GM18505 (cell line): ENCODE results near the gene FBXL20.

ENCODE experiments used
- ATAC-seq: cut with Tn5 transposase; IDR thresholded peaks from one replicate; pipeline ENCODE4 v1.9.1; 2021; ENCODE audit not compliant: unreplicated experiment
- POLR2A ChIP-seq: IDR thresholded peaks from 4 replicates; pipeline ENCODE4 v1.6.1; 2011; ENCODE audit warnings: borderline replicate concordance; ENCODE audit not compliant: insufficient read depth, insufficient read length; ENCODE audit errors: extremely low read depth

Gene FBXL20

GRCh38 chr17:39225308-39225958, 176.0 kb downstream of the FBXL20 start, which contains the start of gene STAC2:
STAC2 (minus strand) TSS chr17:39225945; CDS start chr17:39225502, 443 bp downstream.
- no peak for ATAC-seq
- TF ChIP-seq POLR2A = no peak

DNA sequence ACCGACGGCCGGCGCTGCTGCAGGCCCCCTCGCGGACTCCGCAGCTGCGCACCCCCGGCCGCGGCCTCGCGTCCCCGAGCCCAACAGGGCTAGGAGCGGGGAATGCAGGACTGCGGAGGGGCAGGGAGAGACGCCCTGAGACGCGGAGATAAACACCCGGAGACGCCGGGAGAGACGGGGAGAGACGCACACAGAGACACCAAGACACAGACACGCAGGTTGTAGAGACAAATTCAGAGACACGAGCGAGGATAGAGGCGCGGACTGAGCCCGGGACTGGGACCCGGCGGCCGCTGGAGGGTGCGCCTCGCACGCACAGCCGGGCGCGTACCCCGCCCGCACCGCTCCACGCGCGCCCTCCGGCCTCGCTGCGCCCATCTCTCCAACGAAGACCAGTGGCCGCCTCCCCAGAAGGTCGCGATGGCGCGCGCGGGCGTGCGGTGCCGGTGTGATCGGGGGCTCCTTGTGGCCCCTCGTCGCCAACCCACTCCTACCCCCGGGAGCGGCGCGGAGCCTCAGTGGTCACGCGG, 176.6 kb downstream of the FBXL20 start:
- TF ChIP-seq POLR2A = no peak
- no peak for ATAC-seq

- no peak for ATAC-seq
- no peak for TF ChIP-seq POLR2A
Observed at GRCh38 chr17:39223907-39224777, 177.3 kb downstream of the FBXL20 start.

- TF ChIP-seq POLR2A = no peak
- ATAC-seq = no peak
Observed at GRCh38 chr17:39222866-39223834, 178.3 kb downstream of the FBXL20 start.

GRCh38 chr17:39222151-39222550, 179.3 kb downstream of the FBXL20 start:
- no peak for ATAC-seq
- no peak for TF ChIP-seq POLR2A

DNA sequence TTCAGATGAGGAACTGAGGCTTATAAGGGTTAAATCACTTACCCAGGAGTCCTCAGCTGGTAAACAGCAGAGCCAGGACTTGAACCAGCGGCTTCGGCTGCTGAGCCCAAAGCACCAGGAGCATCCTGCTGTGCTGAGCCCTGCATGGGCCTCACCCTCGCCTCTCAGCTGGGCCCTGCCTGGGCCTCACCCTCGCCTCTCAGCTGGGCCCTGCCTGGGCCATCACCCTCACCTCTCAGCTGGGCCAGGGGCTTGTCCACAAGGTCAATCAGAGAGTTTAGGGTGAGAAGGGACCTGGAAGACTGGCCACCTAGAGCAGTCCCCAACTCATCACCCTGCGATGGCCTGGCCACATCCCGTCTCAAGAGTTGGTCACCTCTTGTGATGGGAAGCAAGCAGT, 179.9 kb downstream of the FBXL20 start:
- no peak for TF ChIP-seq POLR2A
- no peak for ATAC-seq

DNA sequence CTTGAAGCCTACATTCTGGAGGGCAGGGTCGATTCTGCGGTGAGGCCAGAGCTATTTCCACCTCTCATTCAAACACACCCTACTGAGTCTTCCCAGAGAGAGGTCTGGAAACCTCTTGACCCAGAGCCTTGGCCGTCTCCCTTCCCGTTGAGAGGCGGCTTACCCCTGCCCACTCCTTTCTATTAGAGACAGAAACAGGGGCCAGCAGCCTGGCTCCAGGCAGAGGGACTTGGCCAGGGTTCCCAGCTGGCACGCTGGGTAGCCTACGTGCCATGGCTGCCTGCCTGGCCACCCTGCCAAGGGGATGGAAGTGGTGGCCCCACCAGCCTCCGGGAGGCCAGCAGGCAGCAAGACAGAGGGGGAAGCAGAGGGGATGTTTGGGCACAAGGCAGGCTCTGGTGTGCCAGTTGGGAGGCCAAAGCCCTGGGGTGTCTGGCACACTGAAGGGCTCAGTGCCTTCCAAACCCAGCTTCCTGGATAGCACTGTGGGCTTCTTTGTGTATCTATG, 181.7 kb downstream of the FBXL20 start:
- no peak for ATAC-seq
- TF ChIP-seq POLR2A = no peak

DNA sequence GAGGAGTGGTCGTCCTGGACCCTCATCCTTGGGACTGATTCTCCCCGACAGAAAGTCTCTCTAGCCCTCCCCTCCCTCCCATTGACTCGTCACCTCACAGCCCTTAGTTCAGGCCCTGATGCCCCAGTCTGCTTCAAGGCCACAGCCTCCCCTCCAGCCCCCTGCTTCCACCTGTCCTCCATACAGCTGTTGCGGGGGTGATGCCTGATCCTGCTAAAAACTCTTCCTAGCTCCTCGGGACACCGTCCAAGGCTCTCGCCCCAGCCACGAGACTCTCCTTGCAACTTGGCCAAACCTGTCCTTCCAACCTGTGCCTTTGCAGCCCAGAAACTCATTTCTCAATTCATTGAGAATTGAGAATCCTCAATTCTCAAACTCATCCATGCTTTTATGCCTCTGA, 182.5 kb downstream of the FBXL20 start:
- TF ChIP-seq POLR2A = no peak
- no peak for ATAC-seq

- TF ChIP-seq POLR2A = no peak
- ATAC-seq = no peak
Observed at GRCh38 chr17:39217734-39218369, 183.6 kb downstream of the FBXL20 start.

DNA sequence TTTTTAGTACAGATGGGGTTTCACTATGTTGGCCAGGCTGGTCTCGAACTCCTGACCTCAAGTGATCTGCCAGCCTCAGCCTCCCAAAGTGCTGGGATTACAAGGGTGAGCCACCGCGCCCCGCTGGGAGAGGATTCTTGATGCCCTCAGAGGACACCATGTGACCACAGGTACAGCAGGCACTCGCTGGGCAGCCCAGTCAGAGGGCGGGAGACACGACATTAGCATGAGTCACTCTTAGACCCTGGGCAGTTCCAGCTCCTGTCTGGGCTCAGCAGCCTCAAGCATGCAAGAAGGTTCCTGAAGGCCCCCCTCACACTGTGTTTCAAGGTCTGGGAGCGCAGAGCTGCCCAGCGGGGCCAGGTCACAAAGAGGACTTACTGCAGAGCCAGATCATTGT, 187.6 kb downstream of the FBXL20 start:
- TF ChIP-seq POLR2A = no peak
- ATAC-seq = no peak

DNA sequence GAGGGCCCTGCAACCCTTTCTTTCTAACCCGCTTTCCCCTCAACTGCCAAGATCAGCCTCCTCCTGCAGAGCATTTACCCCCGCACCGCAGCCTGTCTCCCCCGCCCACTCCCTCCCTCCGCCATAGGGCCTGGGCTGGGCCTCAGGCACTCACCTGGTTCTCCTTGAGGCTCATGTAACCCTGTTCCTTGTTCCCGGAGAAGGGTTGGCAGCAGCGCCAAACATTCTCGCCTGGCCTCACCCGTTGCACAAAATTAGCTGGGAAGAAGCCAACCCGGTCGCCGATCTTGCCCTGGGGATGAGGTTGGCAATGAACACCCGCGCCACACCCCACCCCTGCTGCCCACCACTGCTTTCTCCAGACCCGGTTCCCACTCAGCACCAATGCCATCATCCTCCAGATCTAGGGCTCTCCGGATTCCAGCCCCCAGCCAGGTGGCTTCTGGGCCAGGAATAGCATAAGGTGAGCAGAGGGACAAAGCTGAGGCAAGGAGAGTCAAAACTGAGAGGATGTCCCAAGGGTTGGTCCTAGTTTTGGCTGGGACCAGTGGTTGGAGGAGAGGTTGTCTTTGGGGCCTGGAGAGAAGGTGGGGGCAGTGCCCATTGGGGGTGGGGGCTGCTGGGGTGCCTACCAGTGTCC, 188.5 kb downstream of the FBXL20 start:
- TF ChIP-seq POLR2A = no peak
- no peak for ATAC-seq

GRCh38 chr17:39212195-39212810, 189.1 kb downstream of the FBXL20 start:
- TF ChIP-seq POLR2A = no peak

GRCh38 chr17:39210093-39210434, 191.4 kb downstream of the FBXL20 start:
- TF ChIP-seq POLR2A = no peak
- ATAC-seq = no peak

More at GRCh38 chr17:39212195-39212810, 189.1 kb downstream of the FBXL20 start:
- no peak for ATAC-seq
